MM.1S (cell line): Measurements from ENCODE around the gene HHIPL2.
"Not testable (repeated sequence)": the region's sequence is repeated elsewhere in the genome, so short reads cannot be mapped to it uniquely, and the experiment has no call there.

Experiments
- DNase-seq: peaks from one replicate; pipeline ENCODE4 v3.0.0-alpha.2; 2015
- H2AFZ ChIP-seq: fragments of 300-600 bp; sonication (generic); 2 replicates; pipeline ENCODE4 v1.6.0; 2016; ENCODE audit warnings: antibody characterized with exemption, low read length
- H3F3A ChIP-seq: fragments of 300-600 bp; sonication (generic); 2 replicates; pipeline ENCODE4 v1.6.1; 2016; ENCODE audit warnings: mild to moderate bottlenecking, antibody characterized with exemption, low read length, moderate library complexity, mixed read lengths; ENCODE audit not compliant: insufficient read depth
- H3K27ac ChIP-seq: fragments of 300-600 bp; sonication (generic); 2 replicates; pipeline ENCODE4 v1.5.1; 2016; ENCODE audit warnings: mild to moderate bottlenecking, low read length
- H3K27me3 ChIP-seq: fragments of 300-600 bp; sonication (generic); replicated peaks from 2 replicates; pipeline ENCODE4 v1.6.0; 2016; ENCODE audit warnings: low read length; ENCODE audit not compliant: insufficient read depth
- H3K36me3 ChIP-seq: fragments of 300-600 bp; sonication (generic); replicated peaks from 2 replicates; pipeline ENCODE4 v1.6.1; 2016; ENCODE audit warnings: mild to moderate bottlenecking, low read length, mixed read lengths; ENCODE audit not compliant: insufficient read depth
- H3K4me1 ChIP-seq: fragments of 300-600 bp; sonication (generic); 2 replicates; pipeline ENCODE4 v1.6.1; 2016; ENCODE audit warnings: low read length, mixed read lengths
- H3K4me2 ChIP-seq: fragments of 300-600 bp; sonication (generic); 2 replicates; pipeline ENCODE4 v1.6.0; 2016; ENCODE audit warnings: low read depth, low read length
- H3K4me3 ChIP-seq: fragments of 300-600 bp; sonication (generic); 2 replicates; pipeline ENCODE4 v1.5.1; 2016; ENCODE audit warnings: low read length, mixed read lengths
- H3K79me2 ChIP-seq: fragments of 300-600 bp; sonication (generic); 2 replicates; pipeline ENCODE4 v1.6.1; 2016; ENCODE audit warnings: mixed run types, low read length, mixed read lengths
- H3K9ac ChIP-seq: fragments of 300-600 bp; sonication (generic); 2 replicates; pipeline ENCODE4 v1.6.1; 2016; ENCODE audit warnings: low read length, mixed read lengths
- H3K9me2 ChIP-seq: fragments of 300-600 bp; sonication (generic); replicated peaks from 2 replicates; pipeline ENCODE4 v1.6.1; 2016; ENCODE audit warnings: mild to moderate bottlenecking, low read length, mixed read lengths; ENCODE audit not compliant: insufficient read depth
- H3K9me3 ChIP-seq: fragments of 300-600 bp; sonication (generic); replicated peaks from 2 replicates; pipeline ENCODE4 v1.6.1; 2016; ENCODE audit warnings: mild to moderate bottlenecking, low read length, mixed read lengths; ENCODE audit not compliant: insufficient read depth
- H4K20me1 ChIP-seq: fragments of 300-600 bp; sonication (generic); 2 replicates; pipeline ENCODE4 v1.6.1; 2016; ENCODE audit warnings: mild to moderate bottlenecking, low read length, moderate library complexity, mixed read lengths; ENCODE audit not compliant: insufficient read depth

Gene HHIPL2

GRCh38 chr1:222476436-222476835, 71.5 kb downstream of the HHIPL2 start:
- H3K27ac ChIP-seq, H3K9me2 ChIP-seq, H2AFZ ChIP-seq: not testable (repeated sequence)

GRCh38 chr1:222473717-222474116, 74.2 kb downstream of the HHIPL2 start:
- H3F3A ChIP-seq, H3K4me3 ChIP-seq, H3K27ac ChIP-seq, H3K9me2 ChIP-seq, H2AFZ ChIP-seq, H3K27me3 ChIP-seq, H3K9ac ChIP-seq, H3K9me3 ChIP-seq, H4K20me1 ChIP-seq, H3K79me2 ChIP-seq, H3K4me2 ChIP-seq, H3K36me3 ChIP-seq, DNase-seq, H3K4me1 ChIP-seq: not testable (repeated sequence)

More at GRCh38 chr1:222476436-222476835, 71.5 kb downstream of the HHIPL2 start:
- not testable (repeated sequence) for H3K4me1 ChIP-seq, H3K4me2 ChIP-seq, H3K9me3 ChIP-seq, H3K79me2 ChIP-seq, H3K36me3 ChIP-seq, H4K20me1 ChIP-seq, H3K27me3 ChIP-seq, DNase-seq, H3F3A ChIP-seq, H3K9ac ChIP-seq, H3K4me3 ChIP-seq

GRCh38 chr1:222472776-222473540, 74.9 kb downstream of the HHIPL2 start:
- H3K9me3 ChIP-seq, H4K20me1 ChIP-seq, H3K79me2 ChIP-seq, H3K27me3 ChIP-seq, DNase-seq, H3K9ac ChIP-seq, H3F3A ChIP-seq, H3K9me2 ChIP-seq, H3K36me3 ChIP-seq, H2AFZ ChIP-seq, H3K27ac ChIP-seq, H3K4me1 ChIP-seq, H3K4me2 ChIP-seq, H3K4me3 ChIP-seq: not testable (repeated sequence)
